B cell (primary cell): ENCODE results near the gene DIS3.

ENCODE experiments used
- CTCF ChIP-seq: fragments of 200-600 bp; IDR thresholded peaks from one replicate; pipeline ENCODE4 v1.8.0; 2022; ENCODE audit warnings: antibody characterized with exemption, mild to moderate bottlenecking
- EZH2 ChIP-seq: IDR thresholded peaks from 2 replicates; pipeline ENCODE4 v1.6.1; 2012; ENCODE audit warnings: borderline replicate concordance, low read depth, mild to moderate bottlenecking, moderate library complexity, low read length; ENCODE audit not compliant: insufficient read depth, poor library complexity, severe bottlenecking

DNA sequence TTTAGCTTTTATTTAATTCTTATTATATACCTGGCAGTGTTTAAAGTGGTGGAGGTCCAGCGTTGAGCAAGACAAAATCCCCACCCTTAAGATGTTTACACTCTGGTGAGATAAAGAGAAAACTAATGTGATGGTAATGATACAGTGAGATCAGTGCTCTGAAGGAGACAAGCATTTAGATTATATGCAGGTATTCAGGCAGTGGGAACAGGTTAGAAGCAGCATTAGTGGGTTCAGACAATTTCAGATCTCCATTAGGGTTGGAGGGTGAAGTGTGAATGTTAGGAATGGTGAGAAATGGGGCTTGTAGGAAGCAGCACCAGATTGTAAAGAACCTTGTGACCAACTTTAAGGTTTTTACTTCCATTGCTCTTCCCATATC, 39.2 kb upstream of the DIS3 start:
- TF ChIP-seq CTCF (no peak), EZH2 (no peak)
